Stimulated activated CD8-positive, alpha-beta memory T cell treated with anti-CD3 and anti-CD28 coated beads, Interleukin-15, amount 100 ng/mL, for 24 hours (primary cell): ENCODE results near the gene BPIFB6.

Experiments used
- DNase-seq: peaks from one replicate; pipeline ENCODE4 v3.0.0-alpha.2; 2020; ENCODE audit warnings: low read depth

Gene BPIFB6

GRCh38 chr20:33062105-33062824, 30.8 kb downstream of the BPIFB6 start:
- no peak for DNase-seq

GRCh38 chr20:33062825-33063149, 31.3 kb downstream of the BPIFB6 start:
- no peak for DNase-seq

DNA sequence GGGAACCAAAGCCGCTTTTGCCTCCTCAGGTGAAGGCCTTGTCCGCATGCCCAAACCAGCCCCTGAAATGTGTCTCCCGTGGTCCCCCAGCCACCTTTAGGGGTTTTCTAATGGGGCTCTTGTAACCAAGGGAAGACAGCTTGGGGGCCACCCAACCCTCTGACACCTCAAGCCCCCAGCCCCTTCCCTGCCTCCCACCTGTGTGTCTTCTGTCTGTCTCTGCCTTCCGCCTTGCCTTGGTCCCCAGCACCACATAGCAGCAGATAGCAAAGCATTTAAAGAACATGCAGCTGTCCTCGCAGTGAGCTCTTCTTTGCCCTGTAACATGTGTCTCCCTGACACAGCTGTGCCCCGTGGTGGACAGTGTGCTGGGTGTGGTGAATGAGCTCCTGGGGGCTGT, 31.8 kb downstream of the BPIFB6 start:
- no peak for DNase-seq

- no peak for DNase-seq
These were observed 33.3 kb downstream of the BPIFB6 start for GRCh38 chr20:33064572-33065287.

- no peak for DNase-seq
These were observed 34.3 kb downstream of the BPIFB6 start for GRCh38 chr20:33065785-33066184.

DNA sequence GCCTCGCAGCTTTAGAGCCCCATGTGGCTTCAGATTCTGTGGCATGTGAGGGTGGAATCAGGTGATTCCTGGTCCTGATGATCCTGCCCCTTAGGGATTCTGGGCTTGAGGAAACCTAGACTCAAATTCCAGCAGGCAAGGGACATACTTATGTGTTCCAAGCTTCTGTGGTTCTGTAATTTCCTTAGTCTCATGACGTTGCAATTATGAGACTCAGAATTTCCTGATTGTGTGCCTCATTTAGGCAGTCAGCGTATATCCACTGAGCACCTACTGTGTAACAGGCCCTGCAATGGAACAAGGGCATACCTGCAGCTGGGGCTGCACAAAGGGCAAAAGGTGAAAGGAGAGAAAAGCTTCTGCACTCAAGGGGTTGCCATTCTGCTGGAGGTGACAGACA, 36.4 kb downstream of the BPIFB6 start:
- DNase-seq = no peak

DNA sequence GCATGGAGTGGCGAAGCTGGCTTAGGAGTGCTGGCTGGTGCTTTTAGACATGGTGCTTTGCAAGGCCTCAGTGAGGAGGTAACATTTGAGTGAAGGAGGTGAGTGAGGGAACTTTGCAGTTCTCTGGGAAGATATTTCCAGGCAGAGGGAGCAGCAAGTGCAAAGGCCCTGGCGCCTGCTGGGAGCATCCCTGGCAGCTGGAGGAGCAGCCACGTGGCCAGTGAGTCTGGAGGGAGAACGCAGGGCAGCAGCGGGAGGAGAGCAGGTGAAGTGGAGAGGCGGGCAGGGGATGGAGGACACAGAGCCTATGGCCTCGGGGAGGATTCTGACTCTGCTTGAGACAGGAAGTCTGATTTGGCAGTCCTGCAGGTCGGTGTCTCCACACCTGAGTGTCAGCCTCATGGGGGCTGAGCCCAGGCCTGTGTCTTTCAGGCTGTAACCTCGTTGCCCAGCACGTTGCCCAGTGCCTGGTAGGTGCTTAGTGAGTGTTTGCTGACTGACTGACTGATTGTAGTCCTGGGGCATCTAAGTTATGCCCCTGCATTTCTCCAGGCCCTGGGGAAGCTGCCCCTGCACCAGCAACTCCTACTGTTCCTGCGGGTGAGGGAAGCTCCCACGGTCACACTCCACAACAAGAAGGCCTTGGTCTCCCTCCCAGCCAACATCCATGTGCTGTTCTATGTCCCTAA, 36.9 kb downstream of the BPIFB6 start:
- no peak for DNase-seq

- DNase-seq = no peak
These were observed 38.2 kb downstream of the BPIFB6 start for GRCh38 chr20:33069673-33070072.

GRCh38 chr20:33070111-33071053, 38.9 kb downstream of the BPIFB6 start:
- DNase-seq = no peak

DNA sequence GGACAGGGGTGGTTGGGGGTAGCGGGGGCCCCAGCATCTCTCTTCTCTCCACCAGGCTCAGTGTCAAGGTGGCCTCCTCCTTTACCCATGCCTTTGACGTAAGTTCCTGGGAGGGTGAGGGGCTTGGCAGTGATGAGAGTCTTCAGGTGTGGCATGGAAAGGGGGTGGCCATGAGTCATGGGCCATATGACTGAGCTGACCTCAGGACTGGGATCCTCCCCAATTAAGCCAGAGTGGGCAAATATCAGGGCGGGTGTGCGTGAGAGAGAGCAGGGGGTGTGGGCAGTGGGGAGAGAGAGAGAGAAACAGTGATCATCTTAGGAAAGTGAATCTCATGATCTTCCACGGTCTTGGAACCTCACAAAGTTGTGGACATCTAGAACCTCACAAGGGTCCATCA, 39.8 kb downstream of the BPIFB6 start:
- no peak for DNase-seq

- DNase-seq = no peak
These were observed 40.9 kb downstream of the BPIFB6 start for GRCh38 chr20:33072362-33072761.

DNA sequence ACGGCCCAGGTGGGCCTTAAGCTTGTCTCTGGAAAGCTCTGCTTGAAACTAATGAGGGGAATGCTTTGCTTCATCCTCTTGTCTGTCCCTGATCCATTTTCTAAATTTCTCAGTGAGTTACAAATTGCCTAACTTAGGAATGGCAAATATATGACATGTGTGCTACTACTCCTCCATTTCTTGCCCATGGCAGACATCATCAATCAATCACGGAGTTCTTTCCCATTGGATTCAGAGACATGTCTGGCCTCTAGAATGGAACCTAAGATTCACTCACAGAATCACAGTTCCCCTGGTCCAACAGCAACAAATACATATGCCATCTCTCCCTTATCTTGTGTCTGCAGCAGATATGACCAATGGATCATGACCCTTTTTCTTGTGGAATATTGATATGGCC, 41.4 kb downstream of the BPIFB6 start:
- DNase-seq = no peak

DNA sequence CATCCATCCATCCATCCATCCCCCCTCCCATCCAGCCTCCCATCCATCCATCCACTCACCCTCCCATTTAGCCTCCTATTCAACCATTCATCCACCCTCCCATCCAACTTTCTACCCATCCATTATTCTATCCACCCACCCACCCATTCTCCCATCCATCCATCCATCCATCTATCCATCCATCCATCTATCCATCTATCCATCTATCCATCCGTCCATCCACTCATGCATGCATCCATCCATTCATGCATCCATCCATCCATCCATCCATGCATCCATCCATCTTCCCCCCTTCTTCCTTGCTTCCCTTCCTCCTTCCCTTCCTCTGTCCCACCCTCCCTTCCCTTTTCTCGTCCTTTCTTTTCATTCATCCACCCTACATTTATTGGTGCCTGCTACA, 43.2 kb downstream of the BPIFB6 start:
- DNase-seq = no peak

GRCh38 chr20:33075281-33075680, 43.8 kb downstream of the BPIFB6 start:
- no peak for DNase-seq

DNA sequence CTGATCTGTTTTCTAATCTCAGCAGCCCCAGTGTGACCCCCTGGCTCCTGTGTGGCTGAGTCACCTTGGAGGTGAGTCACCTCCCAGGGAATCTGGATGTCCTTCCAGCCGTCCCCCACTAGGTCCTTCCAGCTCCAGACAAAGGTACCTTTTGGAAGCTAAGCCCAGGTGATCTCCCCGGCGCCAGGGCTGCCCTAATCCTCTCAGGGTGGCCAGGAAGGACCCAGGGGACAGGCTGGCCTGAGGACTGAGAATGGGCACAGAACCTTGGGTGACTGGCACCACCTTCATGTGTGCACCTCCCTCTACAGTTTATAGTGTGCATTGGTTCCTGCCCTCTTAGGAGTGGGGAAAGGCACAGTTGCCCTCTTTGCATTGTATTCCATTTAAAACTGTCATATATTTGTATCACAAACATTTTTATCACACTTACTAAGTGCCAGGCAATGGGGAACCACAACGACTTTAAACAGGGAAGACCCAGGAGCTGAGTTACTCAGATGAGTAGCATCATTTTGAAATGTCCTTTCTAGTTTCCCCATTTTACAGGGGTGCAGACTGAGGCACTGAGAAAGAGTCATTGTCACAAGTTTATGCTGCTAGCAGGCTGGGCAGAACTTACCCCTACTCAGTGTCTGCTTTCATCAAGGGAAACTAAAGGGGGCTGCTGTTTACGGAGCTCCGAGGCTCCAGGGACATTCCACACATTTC, 45.4 kb downstream of the BPIFB6 start:
- DNase-seq = no peak

DNA sequence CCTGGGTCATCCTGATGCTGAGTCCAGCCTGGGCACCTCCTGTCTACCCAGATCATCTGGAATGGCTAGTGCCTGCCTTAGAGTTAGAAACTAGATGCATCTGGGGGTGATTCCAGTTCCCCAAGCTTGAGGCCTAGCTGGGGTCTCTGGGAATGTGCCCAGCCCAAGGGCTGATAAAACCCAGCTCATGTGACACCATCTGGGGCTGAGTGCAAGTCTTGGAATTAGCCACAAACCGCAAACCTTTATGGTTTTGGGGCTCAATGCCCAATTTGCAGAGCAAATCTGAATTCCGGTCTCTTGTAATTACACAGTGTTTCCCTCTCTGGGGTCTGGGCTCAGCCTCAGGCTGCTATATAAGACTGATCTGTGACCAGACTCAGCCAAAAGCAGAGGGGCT, 47.8 kb downstream of the BPIFB6 start, which contains the start of gene BPIFB4:
Gene BPIFB4, plus strand, starts transcription at position 385 of the 400 bp plus-strand sequence. CDS start 1,884 bp downstream, outside the sequence.
- DNase-seq = no peak

GRCh38 chr20:33081411-33082154, 50.1 kb downstream of the BPIFB6 start:
- DNase-seq = no peak

- DNase-seq = no peak
These were observed 51.1 kb downstream of the BPIFB6 start for GRCh38 chr20:33082546-33082945.

DNA sequence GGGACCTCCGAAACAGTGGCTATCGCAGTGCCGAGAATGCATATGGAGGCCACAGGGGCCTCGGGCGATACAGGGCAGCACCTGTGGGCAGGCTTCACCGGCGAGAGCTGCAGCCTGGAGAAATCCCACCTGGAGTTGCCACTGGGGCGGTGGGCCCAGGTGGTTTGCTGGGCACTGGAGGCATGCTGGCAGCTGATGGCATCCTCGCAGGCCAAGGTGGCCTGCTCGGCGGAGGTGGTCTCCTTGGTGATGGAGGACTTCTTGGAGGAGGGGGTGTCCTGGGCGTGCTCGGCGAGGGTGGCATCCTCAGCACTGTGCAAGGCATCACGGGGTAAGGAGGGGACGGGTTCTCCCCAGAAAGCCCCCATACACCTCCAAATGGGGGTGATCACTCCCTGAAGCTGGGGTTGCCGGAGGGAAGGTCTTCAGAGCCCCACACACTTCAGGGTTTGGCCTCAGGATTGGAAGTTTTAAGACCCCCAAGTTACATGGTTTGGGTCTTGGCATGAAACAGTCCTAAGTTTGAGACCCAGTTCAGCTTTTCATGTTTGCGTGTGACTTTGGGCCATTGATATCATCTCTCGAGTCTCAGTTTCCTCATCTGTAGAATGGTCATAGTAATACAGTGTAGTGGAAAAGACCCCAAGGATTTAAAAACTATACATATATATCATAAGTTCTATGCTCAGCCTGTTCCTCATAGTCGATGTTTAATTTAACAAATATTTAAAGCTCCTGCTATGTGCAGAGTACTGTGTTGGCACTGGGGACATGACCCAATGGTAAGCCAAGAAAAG, 52.3 kb downstream of the BPIFB6 start:
- DNase-seq = no peak

GRCh38 chr20:33084722-33085121, 53.3 kb downstream of the BPIFB6 start:
- no peak for DNase-seq
